GM19395 (cell line): ENCODE measurements around the gene GSTO2.
A peak's percentile ranks its signal among the peaks of the same experiment; 100 is the strongest.

Experiments used
- ATAC-seq: cut with Tn5 transposase; IDR thresholded peaks from one replicate; pipeline ENCODE4 v1.9.1; 2021; ENCODE audit warnings: mild to moderate bottlenecking, moderate library complexity; ENCODE audit not compliant: unreplicated experiment

The GSTO2 gene

DNA sequence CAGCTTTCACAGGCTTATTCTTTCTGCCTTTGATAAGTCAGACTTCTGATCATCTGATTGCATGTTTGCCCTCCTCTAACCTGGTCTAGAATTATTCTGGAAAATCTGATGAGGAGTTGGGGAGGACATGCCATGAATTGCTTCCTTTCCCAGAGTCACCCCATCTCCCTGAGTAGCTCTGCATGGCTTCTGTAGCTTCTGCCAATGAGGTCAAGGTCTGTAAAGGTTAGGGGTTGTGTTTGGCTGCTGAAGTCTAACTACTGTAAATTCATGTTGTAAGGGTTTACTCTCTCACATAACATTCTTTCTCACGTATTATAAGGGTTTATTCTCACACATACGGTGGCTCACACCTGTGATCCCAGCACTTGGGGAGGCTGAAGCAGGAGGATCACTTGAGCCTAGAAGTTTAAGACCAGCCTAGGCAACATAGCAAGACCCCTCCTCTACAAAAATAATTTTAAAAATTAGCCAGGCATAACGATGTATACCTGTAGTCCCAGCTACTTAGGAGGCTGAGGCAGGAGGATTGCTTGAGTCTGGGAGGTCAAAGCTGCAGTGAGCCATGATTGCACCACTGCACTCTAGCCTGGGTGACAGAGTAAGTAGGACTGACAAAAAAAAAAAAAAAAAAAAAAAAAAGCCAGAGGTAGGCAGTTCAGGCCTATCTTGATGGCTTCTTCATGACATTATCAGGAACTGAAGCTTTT, 10.7 kb downstream of the GSTO2 start:
- ATAC-seq, result no peak

GRCh38 chr10:104281694-104282093, 12.7 kb downstream of the GSTO2 start:
- ATAC-seq, result no peak

GRCh38 chr10:104284846-104285245, 15.9 kb downstream of the GSTO2 start:
- no peak for ATAC-seq

DNA sequence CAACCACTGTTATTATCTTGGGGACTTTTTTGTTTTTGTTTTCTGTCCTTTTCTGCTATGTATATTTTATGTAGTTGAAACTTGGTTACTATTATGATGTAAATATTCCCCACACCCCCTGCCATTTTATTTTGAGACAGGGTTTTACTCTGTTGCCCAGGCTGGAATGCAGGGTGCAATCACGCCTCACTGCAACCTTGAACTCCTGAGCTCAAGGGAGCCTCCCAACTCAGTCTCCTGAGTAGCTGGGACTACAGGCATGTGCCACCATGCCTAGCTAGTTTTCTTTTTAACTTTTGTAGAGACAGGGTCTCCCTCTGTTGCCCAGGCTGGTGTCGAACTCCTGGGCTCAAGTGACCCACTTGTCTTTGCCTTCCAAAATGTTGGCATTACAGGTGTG, 18.0 kb downstream of the GSTO2 start:
- ATAC-seq, result no peak

DNA sequence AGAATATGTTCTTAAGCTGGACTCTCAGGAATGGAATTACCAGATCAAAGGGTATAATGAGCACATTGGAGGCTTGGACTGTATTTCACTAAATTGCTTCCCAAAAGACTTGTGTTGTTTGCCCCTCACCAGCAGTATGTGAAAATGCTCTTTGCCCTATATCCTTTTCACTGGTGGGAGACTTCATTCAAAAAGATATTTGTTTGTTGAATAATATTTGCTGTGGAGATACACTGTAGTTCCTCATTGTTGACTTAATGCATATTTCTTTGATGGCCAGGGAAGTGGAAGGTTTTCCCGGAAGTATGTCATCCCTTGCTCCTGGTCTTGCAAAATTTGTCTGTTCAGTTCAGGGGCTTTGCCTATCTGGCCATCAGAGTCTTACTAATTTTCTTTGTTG, 19.4 kb downstream of the GSTO2 start:
- ATAC-seq, result no peak

GRCh38 chr10:104291439-104291951, 22.5 kb downstream of the GSTO2 start:
- peak; percentile 99 for ATAC-seq

DNA sequence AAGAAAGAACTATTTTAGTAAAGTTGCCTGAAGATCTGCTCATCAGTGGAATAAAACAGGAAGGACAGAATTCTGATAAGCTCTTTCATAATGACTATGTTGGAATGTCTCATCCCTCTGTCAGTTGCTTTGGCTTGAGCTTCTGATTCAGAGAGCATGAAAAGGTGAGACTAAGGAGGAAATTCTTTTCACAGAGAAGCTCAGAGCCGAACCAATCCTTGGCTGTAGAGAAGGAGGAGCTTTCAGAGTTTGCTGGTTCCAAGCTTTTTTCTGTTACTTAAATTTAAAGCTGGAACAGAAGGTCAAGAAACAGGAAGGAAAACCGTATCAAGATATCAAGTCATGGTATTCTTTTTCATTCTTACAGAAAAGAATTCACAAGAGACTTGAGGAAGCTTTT, 24.0 kb downstream of the GSTO2 start:
- no peak for ATAC-seq

DNA sequence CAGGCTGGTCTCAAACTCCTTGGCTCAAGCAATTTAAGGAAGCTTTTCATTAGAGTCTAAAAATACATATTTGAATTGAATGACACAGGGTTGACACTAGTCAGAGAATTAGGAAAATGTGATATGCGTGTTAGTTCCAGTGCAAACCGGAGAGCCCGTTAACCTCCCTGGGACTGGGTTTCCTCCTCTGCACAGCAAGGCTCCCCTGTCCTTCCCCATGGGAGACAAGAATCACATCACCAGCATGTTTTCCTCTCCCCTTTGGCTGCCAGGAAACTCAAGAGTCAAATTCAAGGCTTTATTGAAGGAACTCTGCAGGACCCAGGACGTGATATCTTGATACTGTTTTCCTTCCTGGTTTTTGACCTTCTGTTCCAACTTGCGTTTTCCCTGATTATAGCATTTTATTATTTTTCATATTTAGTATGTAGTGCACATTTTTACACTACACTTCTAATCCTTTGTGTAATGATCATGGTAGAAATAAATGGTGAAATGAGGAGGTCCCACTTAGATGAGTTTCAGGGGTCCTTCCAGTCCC, 24.9 kb downstream of the GSTO2 start:
- no peak for ATAC-seq

GRCh38 chr10:104296687-104297436, 27.9 kb downstream of the GSTO2 start:
- ATAC-seq, result no peak

- no peak for ATAC-seq
Measured at GRCh38 chr10:104297697-104298660, 29.0 kb downstream of the GSTO2 start.

DNA sequence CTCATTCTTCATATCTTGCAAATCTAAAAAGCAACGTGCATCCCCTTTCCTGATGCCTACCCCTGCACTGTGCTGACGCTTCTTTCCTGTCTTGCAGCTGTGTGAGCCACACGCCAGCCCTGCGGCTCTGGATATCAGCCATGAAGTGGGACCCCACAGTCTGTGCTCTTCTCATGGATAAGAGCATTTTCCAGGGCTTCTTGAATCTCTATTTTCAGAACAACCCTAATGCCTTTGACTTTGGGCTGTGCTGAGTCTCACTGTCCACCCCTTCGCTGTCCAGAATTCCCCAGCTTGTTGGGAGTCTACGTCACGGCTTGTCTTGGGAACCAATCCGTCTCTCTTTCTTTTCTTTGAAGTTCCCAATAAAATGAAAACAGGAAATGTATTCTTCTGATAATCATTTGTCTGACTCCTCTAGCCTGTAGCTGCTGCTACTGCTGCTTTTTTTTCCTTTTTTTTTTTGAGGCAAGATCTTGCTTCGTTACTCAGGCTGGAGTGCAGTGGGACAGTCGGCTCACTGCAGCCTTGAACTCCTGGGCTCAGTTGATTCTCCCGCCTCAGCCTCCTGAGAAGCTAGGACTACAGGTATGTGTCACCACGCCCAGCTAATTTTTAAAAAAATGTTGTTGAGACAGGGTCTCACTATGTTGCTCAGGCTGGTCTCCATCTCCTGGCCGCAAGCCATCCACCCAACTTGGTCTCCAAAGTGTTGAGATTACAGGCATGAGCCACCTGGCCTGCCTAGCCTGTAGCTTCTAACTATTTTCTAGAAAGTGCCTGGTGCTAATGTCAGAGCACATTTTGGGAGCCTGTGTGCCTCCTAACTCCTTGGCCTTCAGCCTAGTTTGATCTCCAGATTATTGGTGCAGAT, 30.3 kb downstream of the GSTO2 start:
- no peak for ATAC-seq

- no peak for ATAC-seq
Measured at GRCh38 chr10:104300002-104300735, 31.2 kb downstream of the GSTO2 start.

GRCh38 chr10:104300736-104301292, 31.8 kb downstream of the GSTO2 start:
- ATAC-seq, result no peak

- no peak for ATAC-seq
Measured at GRCh38 chr10:104301907-104302690, 33.1 kb downstream of the GSTO2 start.

- ATAC-seq, result no peak
Measured at GRCh38 chr10:104303594-104304355, 34.8 kb downstream of the GSTO2 start.

GRCh38 chr10:104304356-104304745, 35.4 kb downstream of the GSTO2 start:
- no peak for ATAC-seq

DNA sequence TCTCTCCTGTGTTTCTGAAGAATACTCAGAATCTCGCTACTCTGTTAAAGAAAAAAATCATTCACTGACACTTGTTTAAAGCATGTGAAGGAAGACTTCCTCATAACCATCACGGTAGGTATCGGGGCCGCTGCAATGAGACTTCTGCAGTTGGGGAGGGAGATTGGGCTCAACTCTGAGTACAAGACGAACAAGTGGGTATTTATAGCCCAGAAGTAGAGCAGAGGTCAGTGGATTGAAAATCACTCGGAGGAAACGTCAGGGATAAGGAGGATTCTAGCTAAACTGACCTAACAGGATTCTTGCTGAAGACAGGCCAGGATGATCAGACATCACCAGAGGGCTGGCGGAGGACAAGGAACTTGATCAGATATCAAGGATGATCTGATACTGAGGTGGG, 35.9 kb downstream of the GSTO2 start:
- no peak for ATAC-seq
